K562 treated with DMSO at 1 percent for 48 hours (cell line): Measurements from ENCODE around the gene AHR. TPM values are rescaled to one million over a fixed set of nuclear protein-coding genes. Genes with fewer than 3 reads are reported as not detected.

Source experiments
- total RNA-seq: library from RNA; unstranded; fragments of 300-600 nt; gene quantifications from 2 replicates; pipeline ENCODE4 v1.2.3, GENCODE V29; 2022; ENCODE audit warnings: low replicate concordance; ENCODE audit errors: extremely low read depth

Gene AHR
- total RNA-seq: not detected in 2 replicates

DNA sequence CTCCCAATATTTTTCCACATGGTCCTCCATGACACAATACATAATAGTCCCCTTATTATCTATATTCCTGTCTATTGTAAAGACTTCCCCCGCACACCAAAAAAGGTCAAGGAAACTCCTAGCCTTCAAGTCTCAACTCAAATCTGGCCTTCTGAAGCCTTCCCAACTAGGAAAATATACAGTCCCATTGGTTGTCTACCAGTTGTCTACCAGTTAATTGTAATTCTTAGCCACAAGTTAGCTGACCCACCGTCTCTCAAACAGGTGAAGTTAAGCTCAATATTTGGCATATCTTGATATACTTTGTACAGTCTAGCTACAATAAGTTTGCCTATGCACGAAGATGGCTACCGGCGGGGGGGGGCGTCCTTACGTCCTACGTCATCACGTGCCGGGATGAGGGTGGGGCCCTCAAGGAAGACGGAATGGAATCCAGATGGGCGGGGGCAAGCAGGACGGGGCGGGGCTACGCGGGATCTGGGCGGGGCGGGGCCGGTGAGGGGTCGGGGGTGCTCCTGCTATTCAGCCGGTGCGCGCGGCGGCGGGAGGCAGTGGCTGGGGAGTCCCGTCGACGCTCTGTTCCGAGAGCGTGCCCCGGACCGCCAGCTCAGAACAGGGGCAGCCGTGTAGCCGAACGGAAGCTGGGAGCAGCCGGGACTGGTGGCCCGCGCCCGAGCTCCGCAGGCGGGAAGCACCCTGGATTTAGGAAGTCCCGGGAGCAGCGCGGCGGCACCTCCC, at the start of gene AHR:
AHR (plus strand) TSS at position 551 of the 738 bp plus-strand sequence. CDS start 613 bp downstream, outside the sequence.

